Fibroblast of lung (primary cell): ENCODE results near the gene KCNJ9. TPM values are rescaled to one million over a fixed set of nuclear protein-coding genes. Genes with fewer than 3 reads are reported as not detected.
A peak's percentile ranks its signal among the peaks of the same experiment; 100 is the strongest.

Source experiments
- DNase-seq, 2 donors: peaks; one replicate each; pipeline versions ENCODE4 v3.0.0 to v3.0.0-alpha.2; 2010; ENCODE audit warnings: low read depth in 2 of 2
- H2AFZ ChIP-seq: 2 replicates; pipeline ENCODE4 v1.5.1; 2012; ENCODE audit warnings: low read length, control low read depth, inconsistent platforms
- H3K27ac ChIP-seq: 2 replicates; pipeline ENCODE4 v1.5.1; 2011; ENCODE audit warnings: low read length, control low read depth; ENCODE audit not compliant: insufficient read depth
- H3K27me3 ChIP-seq: 2 replicates; pipeline ENCODE4 v1.5.1; 2011; ENCODE audit warnings: mild to moderate bottlenecking, low read length; ENCODE audit not compliant: control insufficient read depth, insufficient read depth
- H3K36me3 ChIP-seq: 2 replicates; pipeline ENCODE4 v1.5.1; 2011; ENCODE audit warnings: low read length; ENCODE audit not compliant: control insufficient read depth, insufficient read depth
- H3K4me1 ChIP-seq: 2 replicates; pipeline ENCODE4 v1.5.1; 2011; ENCODE audit warnings: low read length; ENCODE audit not compliant: control insufficient read depth, insufficient read depth; ENCODE audit errors: extremely low read depth
- H3K4me2 ChIP-seq: 2 replicates; pipeline ENCODE4 v1.5.1; 2011; ENCODE audit warnings: low read length, control low read depth; ENCODE audit not compliant: insufficient read depth; ENCODE audit errors: extremely low read depth
- H3K4me3 ChIP-seq, 4 experiments: fragments of 200-600 bp in 1 of 4; sonication (generic) in 1 of 4; replicated peaks in 1 of 4; 2 replicates each; pipeline ENCODE4 v1.5.1; 2011 to 2016; ENCODE audit warnings: low read length in 4 of 4, low read depth in 3 of 4, mild to moderate bottlenecking in 3 of 4, control low read depth in 2 of 4, inconsistent platforms in 1 of 4, mixed read lengths in 1 of 4; ENCODE audit not compliant: insufficient read depth in 1 of 4; ENCODE audit errors: control extremely low read depth in 1 of 4
- H3K79me2 ChIP-seq: 2 replicates; pipeline ENCODE4 v1.5.1; 2012; ENCODE audit warnings: mild to moderate bottlenecking, low read length, inconsistent platforms; ENCODE audit not compliant: control insufficient read depth, insufficient read depth
- H3K9ac ChIP-seq: 2 replicates; pipeline ENCODE4 v1.5.1; 2011; ENCODE audit warnings: mild to moderate bottlenecking, low read length, control low read depth; ENCODE audit not compliant: insufficient read depth
- H3K9me3 ChIP-seq: 2 replicates; pipeline ENCODE4 v1.5.1; 2012; ENCODE audit warnings: low read depth, low read length; ENCODE audit not compliant: control insufficient read depth, insufficient read depth
- H4K20me1 ChIP-seq: 2 replicates; pipeline ENCODE4 v1.5.1; 2011; ENCODE audit warnings: low read length; ENCODE audit not compliant: control insufficient read depth, insufficient read depth; ENCODE audit errors: extremely low read depth
- EZH2 ChIP-seq: IDR thresholded peaks from 2 replicates; pipeline ENCODE4 v1.5.1; 2012; ENCODE audit warnings: low read length, control low read depth, mild to moderate bottlenecking; ENCODE audit errors: missing control alignments
- polyA plus RNA-seq, 2 donors: library from polyadenylated mRNA; depleted of rRNA in 1 of 2; stranded (reverse) in 1 of 2; unstranded in 1 of 2; fragments of >200 nt; gene quantifications; 2 replicates each; pipeline ENCODE4 v1.2.1, GENCODE V29; 2011 to 2012; ENCODE audit warnings: missing spikeins in 1 of 2
- total RNA-seq: library from RNA; depleted of rRNA; stranded (reverse); fragments of >200 nt; gene quantifications from 2 replicates; pipeline ENCODE4 v1.2.1, GENCODE V29; 2014
- TF ChIP-seq, protein P1 (sequence below), 2 donors: IDR thresholded peaks in 1 of 2; conservative IDR thresholded peaks in 1 of 2; 1 replicate in 1 of 2; 2 replicates in 1 of 2; pipeline ENCODE4 v1.5.1; 2011 to 2012; ENCODE audit warnings: low read length in 2 of 2, control low read depth in 1 of 2, inconsistent platforms in 1 of 2, low read depth in 1 of 2, mild to moderate bottlenecking in 1 of 2

Gene KCNJ9
- total and polyA plus RNA-seq, 2 donors (not counting 1 experiment from before 2014, with no cell fraction given), result under 0.01 TPM; not detected in 1

DNA sequence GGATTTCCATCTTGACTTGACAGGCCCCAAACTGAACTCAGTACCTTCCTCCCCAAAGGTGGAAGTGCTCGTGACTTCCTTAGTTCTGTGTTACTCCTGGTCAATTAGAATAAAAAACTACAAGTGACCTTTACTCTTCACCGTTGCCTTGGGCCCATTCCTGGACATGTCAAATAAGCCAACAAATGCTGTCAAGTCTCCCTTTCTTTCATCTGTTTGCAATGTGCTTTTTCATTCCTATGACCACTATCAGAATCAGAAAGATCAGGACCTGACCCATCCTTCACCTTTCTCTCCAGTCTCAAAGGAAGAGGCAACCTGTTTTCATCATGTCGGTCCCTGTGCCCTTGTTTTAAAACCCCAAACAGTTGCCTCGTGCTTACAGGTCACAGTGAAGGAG lies 6.5 kb upstream of the KCNJ9 start:
- Histone ChIP-seq H3K79me2 (no peaks in the 10 kb centered on the region), H3K9me3 (no peaks in the 10 kb centered on the region), H2AFZ (no peak overlapping the region), H3K4me3 (no peak overlapping the region), H4K20me1 (no peaks in the 10 kb centered on the region), H3K36me3 (no peaks in the 10 kb centered on the region), H3K4me2 (no peak overlapping the region), H3K27ac (no peak overlapping the region), H3K9ac (no peak overlapping the region), H3K4me1 (no peaks in the 10 kb centered on the region), H3K27me3 (peaks cover 31% of the 10 kb centered on the region)
- no peak for DNase-seq
- TF ChIP-seq, protein P1, sequence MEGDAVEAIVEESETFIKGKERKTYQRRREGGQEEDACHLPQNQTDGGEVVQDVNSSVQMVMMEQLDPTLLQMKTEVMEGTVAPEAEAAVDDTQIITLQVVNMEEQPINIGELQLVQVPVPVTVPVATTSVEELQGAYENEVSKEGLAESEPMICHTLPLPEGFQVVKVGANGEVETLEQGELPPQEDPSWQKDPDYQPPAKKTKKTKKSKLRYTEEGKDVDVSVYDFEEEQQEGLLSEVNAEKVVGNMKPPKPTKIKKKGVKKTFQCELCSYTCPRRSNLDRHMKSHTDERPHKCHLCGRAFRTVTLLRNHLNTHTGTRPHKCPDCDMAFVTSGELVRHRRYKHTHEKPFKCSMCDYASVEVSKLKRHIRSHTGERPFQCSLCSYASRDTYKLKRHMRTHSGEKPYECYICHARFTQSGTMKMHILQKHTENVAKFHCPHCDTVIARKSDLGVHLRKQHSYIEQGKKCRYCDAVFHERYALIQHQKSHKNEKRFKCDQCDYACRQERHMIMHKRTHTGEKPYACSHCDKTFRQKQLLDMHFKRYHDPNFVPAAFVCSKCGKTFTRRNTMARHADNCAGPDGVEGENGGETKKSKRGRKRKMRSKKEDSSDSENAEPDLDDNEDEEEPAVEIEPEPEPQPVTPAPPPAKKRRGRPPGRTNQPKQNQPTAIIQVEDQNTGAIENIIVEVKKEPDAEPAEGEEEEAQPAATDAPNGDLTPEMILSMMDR (conservative IDR thresholded peaks at IDR 0.05 in 1 of 2, IDR thresholded peaks at IDR 0.05 in 1 of 2; ENCODE audit: low read depth in 1 of 2, low read length in 2 of 2), result no peak
- no peak for TF ChIP-seq EZH2

DNA sequence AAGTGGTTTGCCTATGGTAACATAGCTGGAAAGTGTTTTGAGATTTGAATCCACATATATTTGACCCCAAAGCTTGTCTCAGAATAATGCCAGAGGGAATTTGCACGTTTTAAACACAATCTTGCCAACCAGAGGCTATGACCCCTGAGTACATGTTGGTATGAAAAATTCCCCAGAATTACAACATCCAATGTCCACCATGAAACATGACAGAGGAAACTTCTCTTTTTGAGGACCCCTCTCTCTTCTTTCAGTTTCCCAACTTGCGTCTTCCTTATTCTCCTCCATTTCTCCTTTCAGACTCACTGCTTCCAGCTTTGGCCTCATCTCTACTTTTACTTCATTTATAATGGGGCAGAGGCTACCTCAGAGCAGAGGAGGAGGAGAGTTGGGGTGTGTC lies 5.5 kb upstream of the KCNJ9 start:
- H3K4me3 ChIP-seq, result no peak overlapping the region
- no peaks in the 10 kb centered on the region for H3K36me3 ChIP-seq

DNA sequence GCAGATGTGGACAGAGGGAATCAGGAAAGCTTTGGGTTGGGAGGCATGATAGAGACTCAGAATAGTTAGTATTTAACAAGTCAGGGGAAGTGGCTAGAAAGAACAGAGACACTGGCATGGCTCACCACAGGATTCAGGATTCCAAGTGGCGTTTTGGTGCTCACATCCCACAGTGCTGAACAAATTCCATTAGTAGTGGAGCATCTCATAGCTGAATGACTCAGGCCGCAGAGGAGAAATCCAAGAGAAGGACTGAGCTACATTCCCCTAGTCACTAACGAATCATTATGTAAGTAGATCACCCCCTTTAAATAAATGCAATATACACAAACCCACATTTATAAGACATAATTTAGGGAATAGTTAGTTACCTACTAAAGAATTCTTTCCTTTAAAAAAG lies 5.0 kb upstream of the KCNJ9 start:
- Histone ChIP-seq H3K4me3 (no peak overlapping the region), H3K36me3 (no peaks in the 10 kb centered on the region), H3K27me3 (peaks cover 25% of the 10 kb centered on the region), H3K9me3 (no peaks in the 10 kb centered on the region), H3K4me1 (no peaks in the 10 kb centered on the region), H4K20me1 (no peaks in the 10 kb centered on the region), H2AFZ (no peak overlapping the region), H3K27ac (no peak overlapping the region), H3K79me2 (no peaks in the 10 kb centered on the region), H3K4me2 (no peak overlapping the region), H3K9ac (no peak overlapping the region)
- no peak for TF ChIP-seq EZH2
- TF ChIP-seq, protein P1 (conservative IDR thresholded peaks at IDR 0.05 in 1 of 2, IDR thresholded peaks at IDR 0.05 in 1 of 2; ENCODE audit: low read depth in 1 of 2, low read length in 2 of 2), result no peak
- DNase-seq, result peak in 1 of 2 donors; percentile 45

More for the DNA sequence above, 5.5 kb upstream of the KCNJ9 start:
- H2AFZ ChIP-seq, result no peak overlapping the region
- TF ChIP-seq, protein P1 (conservative IDR thresholded peaks at IDR 0.05 in 1 of 2, IDR thresholded peaks at IDR 0.05 in 1 of 2; ENCODE audit: low read depth in 1 of 2, low read length in 2 of 2), result no peak
- no peak for TF ChIP-seq EZH2
- H3K27ac ChIP-seq, result no peak overlapping the region
- H4K20me1 ChIP-seq, result no peaks in the 10 kb centered on the region
- H3K4me2 ChIP-seq, result no peak overlapping the region
- no peaks in the 10 kb centered on the region for H3K4me1 ChIP-seq
- no peak for DNase-seq
- no peak overlapping the region for H3K9ac ChIP-seq
- H3K27me3 ChIP-seq, result peaks cover 30% of the 10 kb centered on the region
- no peaks in the 10 kb centered on the region for H3K9me3 ChIP-seq
- no peaks in the 10 kb centered on the region for H3K79me2 ChIP-seq
